ENCODE data around the gene KIDINS220. TPM values are rescaled to one million over a fixed set of nuclear protein-coding genes. Genes with fewer than 3 reads are reported as not detected.

KIDINS220 gene
- total and polyA plus RNA-seq, 9 of the 15 experiments (the other 6 are each of a cell fraction or from before 2014, with no cell fraction given) = 15.2 to 48.0 (median 34.4) TPM

DNA sequence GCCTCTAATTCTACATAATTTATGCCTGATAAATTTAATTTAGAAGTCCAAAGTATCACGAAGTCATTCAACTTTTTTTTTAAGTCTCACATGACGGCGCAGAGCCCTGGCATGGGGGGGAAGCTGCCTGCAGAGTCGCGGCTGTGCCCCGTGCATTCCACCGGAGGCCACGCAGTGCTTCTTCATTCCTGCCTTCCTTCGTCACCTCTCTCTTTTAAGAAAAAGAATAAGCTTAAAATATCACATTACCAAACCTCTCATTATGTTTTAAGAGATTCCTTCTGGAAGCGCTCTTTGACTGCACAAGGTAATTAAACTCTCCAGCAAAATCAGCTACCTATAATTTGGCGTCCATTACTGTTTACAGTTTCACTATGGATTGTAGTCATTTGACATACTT lies 20.3 kb upstream of the KIDINS220 start:
- TF ChIP-seq GATA2 (CRISPR knock-in tag; IDR thresholded peaks at IDR 0.05) (no peak), TSHZ1 (CRISPR knock-in tag; IDR thresholded peaks at IDR 0.05) (no peak), MAZ (CRISPR knock-in tag; conservative IDR thresholded peaks at IDR 0.05 in 1 of 2, IDR thresholded peaks at IDR 0.05 in 1 of 2) (no peak), SNIP1 (IDR thresholded peaks at IDR 0.05; ENCODE audit: low read depth) (no peak), POLR2AphosphoS2 (IDR thresholded peaks at IDR 0.05; ENCODE audit: low read length) (no peak), USF1 (CRISPR knock-in tag; IDR thresholded peaks at IDR 0.05) (no peak), JUNB (CRISPR knock-in tag; conservative IDR thresholded peaks at IDR 0.05) (no peak), ARID3B (CRISPR knock-in tag; IDR thresholded peaks at IDR 0.05; ENCODE audit: borderline replicate concordance) (no peak), ZNF766 (CRISPR knock-in tag; conservative IDR thresholded peaks at IDR 0.05) (no peak), FOS (IDR thresholded peaks at IDR 0.05; ENCODE audit: extremely low read depth, insufficient read length) (no peak), ZNF77 (CRISPR knock-in tag; IDR thresholded peaks at IDR 0.05) (no peak), HIVEP1 (CRISPR knock-in tag; IDR thresholded peaks at IDR 0.05) (no peak), CBFA2T3 (IDR thresholded peaks at IDR 0.05) (no peak), ARID3A (IDR thresholded peaks at IDR 0.05; ENCODE audit: borderline replicate concordance, low read depth, low read length) (no peak)
- CTCF ChIA-PET (ENCODE audit: low intra/inter-chr PET ratio) = no interaction called here
- Histone ChIP-seq H3K27ac (ENCODE audit: extremely low read depth, low read depth, low read length) (no peak overlapping the region), H4K20me1 (replicated peaks; ENCODE audit: control insufficient read depth, insufficient read depth, low read length) (no peaks in the 10 kb centered on the region), H3K4me1 (replicated peaks in 1 of 2; ENCODE audit: control insufficient read depth in 2 of 2, insufficient read depth in 2 of 2, low read length in 2 of 2) (peaks cover 0 to 15% of the 10 kb centered on the region in 2 experiments; a peak in 2 of 5 replicates), H3K79me2 (ENCODE audit: control insufficient read depth, insufficient read depth, low read length) (no peaks in the 10 kb centered on the region), H3K9me1 (ENCODE audit: control insufficient read depth, insufficient read depth, low read length) (no peaks in the 10 kb centered on the region), H3K4me3 (no peak overlapping the region), H3K27me3 (ENCODE audit: control insufficient read depth in 2 of 2, insufficient read depth in 2 of 2, low read length in 2 of 2) (no peaks in the 10 kb centered on the region), H2AFZ (ENCODE audit: low read depth, low read length) (no peak overlapping the region), H3K9me3 (replicated peaks; ENCODE audit: control insufficient read depth, insufficient read depth, low read depth, low read length) (no peaks in the 10 kb centered on the region), H3K4me2 (ENCODE audit: insufficient read depth, low read length) (no peak overlapping the region), H3K9ac (ENCODE audit: insufficient read depth in 1 of 2, low read depth in 2 of 2, low read length in 2 of 2) (no peak overlapping the region), H3K36me3 (ENCODE audit: control insufficient read depth, insufficient read depth, low read length) (peaks cover 32% of the 10 kb centered on the region)
- DNase-seq (ENCODE audit: extremely low read depth in 1 of 4, low spot score in 3 of 4) = no peak
- no peak for FAIRE-seq
- POLR2A ChIA-PET = no interaction called here
- in situ Hi-C loops (cut with MboI) (no loop called here), intact Hi-C loops (cut with micrococcal nuclease) (no loop called here)
- ATAC-seq = no peak
- BruUV-seq (replicated peaks) = no TSS peak
- WGBS (ENCODE audit: insufficient coverage, low coverage, missing lambda C conversion rate) = 88% methylated on average over 11 of the region's 11 CpGs

Data from K562 (cell line).